Left ventricle myocardium inferior (tissue), 1 donor: ENCODE measurements around the gene PSMD7. TPM values are rescaled to one million over a fixed set of nuclear protein-coding genes. Genes with fewer than 3 reads are reported as not detected.

Experiments
- DNase-seq: peaks from one replicate; pipeline ENCODE4 v3.0.0-alpha.2; 2020
- H3K27ac ChIP-seq: fragments of 200-600 bp; replicated peaks from 2 replicates; pipeline ENCODE4 v1.8.0; 2021
- H3K27me3 ChIP-seq: fragments of 200-600 bp; 2 replicates; pipeline ENCODE4 v1.8.0; 2021; ENCODE audit warnings: low read depth
- H3K36me3 ChIP-seq: fragments of 200-600 bp; 2 replicates; pipeline ENCODE4 v1.8.0; 2021
- H3K4me1 ChIP-seq: fragments of 200-600 bp; 2 replicates; pipeline ENCODE4 v1.8.0; 2021
- H3K4me3 ChIP-seq: fragments of 200-600 bp; 2 replicates; pipeline ENCODE4 v1.8.0; 2021; ENCODE audit warnings: mild to moderate bottlenecking, moderate library complexity
- H3K9me3 ChIP-seq: fragments of 200-600 bp; replicated peaks from 2 replicates; pipeline ENCODE4 v1.8.0; 2021
- intact Hi-C: fragments of 100-400 bp; cut with micrococcal nuclease; formaldehyde crosslinking; loops from one replicate; pipeline ENCODE4 v1.11.0; 2022
- total RNA-seq: library from RNA; stranded (reverse); fragmentation: NEBNext Ultra II Directional; extraction: Animal tissue kit (Norgen Biotek cat#: 25700); gene quantifications from one replicate; pipeline ENCODE4 v1.2.1, GENCODE V29; 2021
- TF ChIP-seq, protein P1 (sequence below): fragments of 200-600 bp; IDR thresholded peaks from 2 replicates; pipeline ENCODE4 v1.8.0; 2021; ENCODE audit warnings: antibody characterized with exemption, mild to moderate bottlenecking, borderline replicate concordance
- donor health status: DM: no; HTN: yes; CAD: no; lungs with severe emphysema.

PSMD7 gene
- total RNA-seq, 1 donor from 2014 or later, result 123 TPM

- DNase-seq, result no peak
- intact Hi-C loops, result no loop called here
- H3K27ac ChIP-seq, result peak overlapping the region; percentile 94
Measured at GRCh38 chr16:74297145-74297665, 591 bp downstream of the PSMD7 start.

GRCh38 chr16:74298104-74298503 is 1.5 kb downstream of the PSMD7 start:
- H3K27ac ChIP-seq, result no peak overlapping the region
- H3K27me3 ChIP-seq, result no peaks in the 10 kb centered on the region
- intact Hi-C loops, result no loop called here
- peak overlapping the region; percentile 82 for H3K4me3 ChIP-seq
- H3K36me3 ChIP-seq, result peaks cover 47% of the 10 kb centered on the region
- peaks cover 81% of the 10 kb centered on the region for H3K4me1 ChIP-seq
- H3K9me3 ChIP-seq, result no peaks in the 10 kb centered on the region
- DNase-seq, result no peak
- TF ChIP-seq, protein P1, sequence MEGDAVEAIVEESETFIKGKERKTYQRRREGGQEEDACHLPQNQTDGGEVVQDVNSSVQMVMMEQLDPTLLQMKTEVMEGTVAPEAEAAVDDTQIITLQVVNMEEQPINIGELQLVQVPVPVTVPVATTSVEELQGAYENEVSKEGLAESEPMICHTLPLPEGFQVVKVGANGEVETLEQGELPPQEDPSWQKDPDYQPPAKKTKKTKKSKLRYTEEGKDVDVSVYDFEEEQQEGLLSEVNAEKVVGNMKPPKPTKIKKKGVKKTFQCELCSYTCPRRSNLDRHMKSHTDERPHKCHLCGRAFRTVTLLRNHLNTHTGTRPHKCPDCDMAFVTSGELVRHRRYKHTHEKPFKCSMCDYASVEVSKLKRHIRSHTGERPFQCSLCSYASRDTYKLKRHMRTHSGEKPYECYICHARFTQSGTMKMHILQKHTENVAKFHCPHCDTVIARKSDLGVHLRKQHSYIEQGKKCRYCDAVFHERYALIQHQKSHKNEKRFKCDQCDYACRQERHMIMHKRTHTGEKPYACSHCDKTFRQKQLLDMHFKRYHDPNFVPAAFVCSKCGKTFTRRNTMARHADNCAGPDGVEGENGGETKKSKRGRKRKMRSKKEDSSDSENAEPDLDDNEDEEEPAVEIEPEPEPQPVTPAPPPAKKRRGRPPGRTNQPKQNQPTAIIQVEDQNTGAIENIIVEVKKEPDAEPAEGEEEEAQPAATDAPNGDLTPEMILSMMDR, result no peak

More at GRCh38 chr16:74297145-74297665, 591 bp downstream of the PSMD7 start:
- H3K9me3 ChIP-seq, result peaks cover 2% of the 10 kb centered on the region
- peaks cover 40% of the 10 kb centered on the region for H3K36me3 ChIP-seq
- H3K4me3 ChIP-seq, result peak overlapping the region; percentile 82
- H3K27me3 ChIP-seq, result no peaks in the 10 kb centered on the region
- H3K4me1 ChIP-seq, result peaks cover 72% of the 10 kb centered on the region
- TF ChIP-seq, protein P1, result no peak

DNA sequence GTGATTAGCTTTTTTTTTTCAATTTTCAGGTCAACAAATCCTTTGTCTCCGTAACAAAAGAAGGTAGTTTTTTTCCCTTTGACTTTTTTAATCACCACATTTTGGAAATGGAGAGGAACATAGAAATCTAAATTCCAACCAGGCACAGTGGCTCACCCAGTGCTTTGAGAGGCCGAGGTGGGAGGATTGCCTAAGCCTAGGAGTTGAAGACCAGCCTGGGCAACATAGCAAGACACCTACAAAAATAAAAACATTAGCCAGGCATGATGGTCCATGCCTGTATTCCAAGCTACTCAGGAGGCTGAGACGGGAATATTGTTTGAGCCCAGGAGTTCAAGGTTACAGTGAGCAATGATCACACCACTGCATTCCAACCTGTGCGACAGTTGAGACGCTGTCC is 5.7 kb downstream of the PSMD7 start:
- Histone ChIP-seq H3K27ac (peak overlapping the region; percentile 62), H3K4me3 (no peak overlapping the region), H3K36me3 (peaks cover 90% of the 10 kb centered on the region), H3K4me1 (peaks cover 83% of the 10 kb centered on the region), H3K9me3 (no peaks in the 10 kb centered on the region), H3K27me3 (no peaks in the 10 kb centered on the region)
- intact Hi-C loops, result no loop called here
- TF ChIP-seq, protein P1, result no peak
- no peak for DNase-seq

DNA sequence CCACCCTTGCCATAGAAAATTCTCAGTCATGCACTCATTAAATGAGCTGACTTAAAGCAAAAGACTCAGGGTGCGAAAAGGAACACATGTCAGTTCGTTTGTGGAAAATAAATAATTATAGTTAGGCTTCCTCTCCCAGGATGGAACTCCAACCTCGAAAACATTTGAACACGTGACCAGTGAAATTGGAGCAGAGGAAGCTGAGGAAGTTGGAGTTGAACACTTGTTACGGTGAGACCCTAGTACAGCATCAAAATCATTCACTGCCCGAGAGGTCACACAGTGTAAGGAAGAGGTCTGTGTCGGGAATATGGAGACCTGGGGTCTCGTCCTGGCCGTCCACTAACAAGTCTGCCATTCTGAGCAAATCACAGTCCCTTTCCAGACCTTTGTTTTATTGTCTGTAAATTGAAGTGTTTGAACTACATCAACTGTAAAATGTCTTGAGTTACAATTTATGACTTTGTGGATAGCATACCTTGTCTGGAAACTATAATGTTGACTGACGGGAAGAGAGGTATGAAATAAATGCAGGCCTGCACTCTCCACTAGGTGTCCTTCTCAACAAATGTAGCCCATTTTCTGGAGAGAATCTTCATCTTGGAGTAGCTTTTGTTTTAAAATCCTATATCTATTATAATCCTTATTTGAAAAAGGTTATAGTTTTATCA is 7.7 kb downstream of the PSMD7 start:
- peaks cover 70% of the 10 kb centered on the region for H3K4me1 ChIP-seq
- no peak for DNase-seq
- no peaks in the 10 kb centered on the region for H3K9me3 ChIP-seq
- intact Hi-C loops, result no loop called here
- no peak overlapping the region for H3K4me3 ChIP-seq
- TF ChIP-seq, protein P1, result peak; percentile 38
- H3K27ac ChIP-seq, result no peak overlapping the region
- H3K27me3 ChIP-seq, result no peaks in the 10 kb centered on the region
- peaks cover 85% of the 10 kb centered on the region for H3K36me3 ChIP-seq

GRCh38 chr16:74304835-74305176 is 8.2 kb downstream of the PSMD7 start:
- H3K4me1 ChIP-seq, result peaks cover 65% of the 10 kb centered on the region
- TF ChIP-seq, protein P1, result no peak

More at GRCh38 chr16:74304835-74305176, 8.2 kb downstream of the PSMD7 start:
- intact Hi-C loops, result no loop called here
- Histone ChIP-seq H3K9me3 (no peaks in the 10 kb centered on the region), H3K27ac (no peak overlapping the region), H3K36me3 (peaks cover 80% of the 10 kb centered on the region), H3K27me3 (no peaks in the 10 kb centered on the region), H3K4me3 (no peak overlapping the region)
- DNase-seq, result no peak
